IPS-NIHi7 (cell line): ENCODE results near the gene MT1E.
A peak's percentile ranks its signal among the peaks of the same experiment; 100 is the strongest.
"Not testable (repeated sequence)": the region's sequence is repeated elsewhere in the genome, so short reads cannot be mapped to it uniquely, and the experiment has no call there.

Experiments used
- DNase-seq: peaks from one replicate; pipeline ENCODE4 v3.0.0; 2012; ENCODE audit warnings: mixed read lengths; ENCODE audit errors: extremely low spot score

MT1E gene

DNA sequence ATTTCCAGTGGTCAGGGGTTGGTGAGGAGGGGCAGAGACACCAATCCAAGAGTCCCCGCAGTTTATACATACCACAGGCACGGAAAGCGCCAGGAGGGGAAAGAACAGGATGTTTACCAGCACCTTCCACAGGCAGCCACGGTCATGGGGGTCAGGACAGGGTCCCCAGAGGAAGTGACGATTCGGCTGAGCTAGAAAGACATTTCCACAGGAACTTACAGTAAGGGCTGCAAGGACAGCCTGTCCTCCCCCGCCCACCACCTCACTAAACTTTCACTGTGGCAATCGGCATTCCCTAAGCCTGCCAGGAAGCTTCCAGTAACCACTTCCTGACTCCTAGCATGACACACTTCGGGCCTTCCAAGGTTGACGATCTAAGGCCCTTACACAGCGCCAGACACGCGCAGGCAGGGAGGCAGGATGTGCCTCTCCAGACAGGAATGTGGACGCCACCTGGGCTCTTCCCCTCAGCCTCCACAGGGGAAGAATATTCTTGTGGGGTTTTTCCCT is 18.4 kb upstream of the MT1E start:
- no peak for DNase-seq

DNA sequence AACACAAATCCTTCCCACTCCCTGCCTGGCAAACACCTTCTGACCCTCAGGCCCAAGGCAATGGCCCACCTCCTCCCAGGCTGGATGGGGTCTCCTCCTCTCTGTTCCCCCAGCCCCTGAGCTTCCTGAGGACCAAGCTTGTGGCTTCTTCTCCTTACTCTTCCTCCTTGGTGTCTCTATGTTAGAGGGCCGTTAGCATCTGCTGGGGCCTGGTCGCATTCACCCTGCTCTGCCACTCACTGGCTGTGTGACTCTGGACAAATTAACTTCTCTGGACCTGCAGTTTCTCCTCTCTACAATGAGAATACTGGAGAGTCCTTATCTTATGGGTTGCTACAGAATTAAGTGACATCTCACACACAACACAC is 17.9 kb upstream of the MT1E start:
- no peak for DNase-seq

DNA sequence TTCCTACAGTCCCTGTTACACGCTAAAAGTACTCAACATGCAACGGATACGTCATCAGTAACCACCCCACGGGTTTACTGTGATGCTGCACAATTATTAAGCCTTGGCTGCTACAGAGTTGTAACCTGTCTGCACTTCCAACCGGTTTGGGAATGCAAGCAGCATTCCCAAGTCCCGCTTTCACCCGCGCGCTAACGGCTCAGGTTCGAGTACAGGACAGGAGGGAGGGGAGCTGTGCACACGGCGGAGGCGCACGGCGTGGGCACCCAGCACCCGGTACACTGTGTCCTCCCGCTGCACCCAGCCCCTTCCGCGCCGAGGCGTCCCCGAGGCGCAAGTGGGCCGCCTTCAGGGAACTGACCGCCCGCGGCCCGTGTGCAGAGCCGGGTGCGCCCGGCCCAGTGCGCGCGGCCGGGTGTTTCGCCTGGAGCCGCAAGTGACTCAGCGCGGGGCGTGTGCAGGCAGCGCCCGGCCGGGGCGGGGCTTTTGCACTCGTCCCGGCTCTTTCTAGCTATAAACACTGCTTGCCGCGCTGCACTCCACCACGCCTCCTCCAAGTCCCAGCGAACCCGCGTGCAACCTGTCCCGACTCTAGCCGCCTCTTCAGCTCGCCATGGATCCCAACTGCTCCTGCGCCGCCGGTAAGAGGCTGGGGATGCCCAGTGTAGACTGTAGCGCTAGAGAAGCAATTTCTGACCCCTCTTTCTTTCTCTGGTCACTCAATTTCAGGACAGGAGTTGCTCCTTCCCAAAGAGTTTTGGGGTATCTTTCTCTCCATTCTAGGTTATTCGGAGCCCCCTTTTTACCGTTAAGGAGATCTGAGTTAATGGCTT is 17.3 kb upstream of the MT1E start, which contains the start of gene MT2A:
Gene MT2A, plus strand, starts transcription at position 542 of the 833 bp plus-strand sequence. Its CDS starts 72 bp downstream, at position 614.
- peak; percentile 93 for DNase-seq

DNA sequence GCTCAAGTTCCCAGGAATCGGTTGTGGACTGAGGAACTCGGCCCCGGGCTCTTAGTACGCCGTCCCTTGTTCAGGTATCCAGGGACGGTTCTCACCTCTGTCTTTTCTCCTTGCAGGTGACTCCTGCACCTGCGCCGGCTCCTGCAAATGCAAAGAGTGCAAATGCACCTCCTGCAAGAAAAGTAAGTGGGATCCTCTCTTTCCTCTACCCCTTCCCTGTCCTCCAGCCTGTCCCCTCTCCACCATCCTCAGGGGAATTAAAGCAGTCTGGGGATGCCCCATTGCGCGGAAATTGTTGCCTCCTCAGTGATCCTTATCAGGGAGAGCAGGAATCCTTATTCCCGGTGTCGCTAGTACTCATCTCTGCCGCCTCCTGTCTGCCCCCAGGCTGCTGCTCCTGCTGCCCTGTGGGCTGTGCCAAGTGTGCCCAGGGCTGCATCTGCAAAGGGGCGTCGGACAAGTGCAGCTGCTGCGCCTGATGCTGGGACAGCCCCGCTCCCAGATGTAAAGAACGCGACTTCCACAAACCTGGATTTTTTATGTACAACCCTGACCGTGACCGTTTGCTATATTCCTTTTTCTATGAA is 16.6 kb upstream of the MT1E start:
- DNase-seq = no peak

DNA sequence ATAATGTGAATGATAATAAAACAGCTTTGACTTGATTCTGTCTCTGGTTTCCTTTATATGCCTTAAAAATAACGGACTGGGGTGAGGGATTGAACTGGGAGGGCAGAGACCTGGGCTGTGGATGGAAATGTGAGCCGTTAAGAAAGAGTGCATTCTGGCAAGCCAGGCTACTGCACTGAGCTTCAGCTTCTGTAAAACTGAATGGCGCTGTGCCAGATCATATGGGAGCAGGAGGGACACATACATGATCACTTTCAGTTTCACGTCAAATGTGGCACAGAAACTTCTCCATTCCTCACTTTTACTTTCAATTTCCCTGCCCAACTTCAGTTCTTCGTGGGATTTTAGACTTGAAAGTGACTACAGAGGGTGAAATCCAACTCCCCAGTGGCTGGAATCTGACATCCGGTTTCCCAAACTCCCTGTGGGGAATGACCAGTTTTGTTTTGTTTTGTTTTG is 16.1 kb upstream of the MT1E start:
- DNase-seq = no peak

DNA sequence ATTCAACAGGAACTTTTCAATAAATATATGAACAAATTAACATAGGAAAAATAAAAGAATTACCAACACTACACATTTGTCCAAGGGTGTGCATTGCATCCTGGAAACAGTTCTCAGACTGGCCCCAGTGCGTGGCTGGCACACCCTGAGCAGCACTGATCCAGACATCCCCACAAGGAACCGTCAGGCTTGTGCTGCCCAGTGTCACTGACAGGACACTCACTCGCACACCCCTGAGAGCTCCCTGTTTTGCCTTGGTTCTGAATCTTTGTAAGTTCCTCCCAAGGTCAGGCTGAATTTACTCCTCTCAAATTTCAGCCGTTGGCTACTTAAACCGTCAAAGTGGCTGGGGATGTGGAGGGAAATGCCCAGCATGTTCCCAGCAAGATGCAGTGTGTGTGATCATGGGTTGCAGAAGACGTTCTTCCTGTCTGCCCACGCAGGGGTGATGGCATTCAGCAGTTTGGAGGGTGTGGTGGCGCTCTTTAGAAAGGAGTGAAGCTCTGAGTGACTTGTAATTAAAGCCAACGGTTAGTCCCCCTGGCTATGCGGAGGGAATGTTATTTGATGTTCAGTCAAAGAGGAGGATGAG is 15.5 kb upstream of the MT1E start:
- DNase-seq = no peak

DNA sequence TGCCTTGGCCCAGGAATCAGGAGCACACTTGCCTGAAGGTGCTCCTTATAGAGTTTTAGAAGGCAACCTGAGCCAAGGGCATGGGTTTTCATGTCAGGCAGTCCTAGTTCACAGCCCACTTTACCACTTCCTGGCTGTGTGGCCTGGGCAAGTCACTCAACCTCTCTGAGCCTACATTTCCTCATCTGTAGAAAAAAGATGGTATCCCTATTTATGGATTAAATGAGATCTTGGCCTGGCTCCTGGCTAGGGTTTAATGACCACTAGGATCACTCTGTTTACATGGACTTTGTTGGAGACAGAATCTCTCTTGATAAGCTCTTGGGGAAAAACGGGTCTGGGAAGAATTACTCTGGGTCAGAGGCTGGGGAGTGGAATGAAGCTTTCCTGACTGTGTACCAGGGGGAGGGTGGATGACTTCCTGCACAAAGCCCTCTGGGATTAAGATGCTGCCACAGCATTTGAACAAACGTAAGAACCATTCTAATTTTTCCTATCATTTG is 14.9 kb upstream of the MT1E start:
- DNase-seq = no peak

DNA sequence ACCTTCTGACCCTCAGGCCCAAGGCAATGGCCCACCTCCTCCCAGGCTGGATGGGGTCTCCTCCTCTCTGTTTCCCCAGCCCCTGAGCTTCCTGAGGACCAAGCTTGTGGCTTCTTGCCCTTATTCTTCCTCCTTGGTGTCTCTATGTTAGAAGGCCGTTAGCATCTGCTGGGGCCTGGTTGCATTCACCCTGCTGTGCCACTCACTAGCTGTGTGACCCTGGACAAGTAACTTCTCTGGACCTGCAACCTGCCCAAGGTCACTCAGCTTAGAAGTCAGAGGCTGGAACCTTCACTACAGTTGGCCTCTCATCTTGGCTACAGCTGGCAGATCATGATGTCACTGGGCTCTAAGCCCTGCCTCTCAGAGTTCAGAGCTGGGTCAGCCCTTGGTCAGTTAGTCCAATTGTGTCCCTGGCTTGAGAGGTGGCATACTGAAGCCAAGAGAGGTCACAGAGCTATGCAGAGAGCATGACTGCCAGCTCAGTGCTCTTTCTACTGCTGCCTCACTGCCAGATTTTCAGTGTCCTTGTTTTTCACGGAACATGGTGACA is 14.2 kb upstream of the MT1E start:
- no peak for DNase-seq

DNA sequence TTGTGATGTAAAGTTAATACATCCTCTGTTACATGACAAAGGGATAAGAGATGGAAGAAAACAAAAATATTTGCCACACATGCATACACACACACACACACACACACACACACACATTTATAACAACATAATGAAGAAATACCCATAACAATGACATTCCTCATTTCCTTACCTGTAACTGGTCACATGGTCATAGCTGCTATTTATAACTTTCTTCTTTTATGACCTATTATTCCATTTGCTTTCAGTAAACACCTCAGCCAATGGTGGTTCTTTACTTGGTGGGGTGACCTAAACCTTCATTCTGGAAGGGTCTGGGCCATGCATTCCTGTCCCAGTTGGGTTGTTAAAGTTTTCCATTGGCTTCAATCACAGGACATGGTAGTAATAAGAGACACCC is 11.9 kb upstream of the MT1E start:
- no peak for DNase-seq

DNA sequence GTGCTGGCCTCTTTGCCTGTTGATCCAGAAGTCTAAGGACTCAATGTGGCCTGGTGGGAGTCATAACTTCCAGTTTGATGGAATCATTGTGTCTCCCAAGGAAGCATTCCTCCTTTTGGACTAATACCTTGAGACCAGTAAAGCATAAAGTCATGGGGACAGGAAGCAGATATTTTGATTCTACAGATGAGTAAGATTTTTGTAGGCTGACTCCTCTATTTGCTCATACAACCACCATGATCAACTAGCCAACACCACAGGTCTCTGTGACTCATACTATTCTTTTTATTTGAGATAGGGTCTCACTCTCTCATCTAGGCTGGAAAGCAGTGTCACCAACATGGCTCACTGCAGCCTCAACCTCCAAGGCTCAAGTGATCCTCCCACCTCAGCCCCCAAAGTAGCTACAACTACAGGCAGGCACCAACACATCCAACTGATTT is 11.0 kb upstream of the MT1E start:
- no peak for DNase-seq

DNA sequence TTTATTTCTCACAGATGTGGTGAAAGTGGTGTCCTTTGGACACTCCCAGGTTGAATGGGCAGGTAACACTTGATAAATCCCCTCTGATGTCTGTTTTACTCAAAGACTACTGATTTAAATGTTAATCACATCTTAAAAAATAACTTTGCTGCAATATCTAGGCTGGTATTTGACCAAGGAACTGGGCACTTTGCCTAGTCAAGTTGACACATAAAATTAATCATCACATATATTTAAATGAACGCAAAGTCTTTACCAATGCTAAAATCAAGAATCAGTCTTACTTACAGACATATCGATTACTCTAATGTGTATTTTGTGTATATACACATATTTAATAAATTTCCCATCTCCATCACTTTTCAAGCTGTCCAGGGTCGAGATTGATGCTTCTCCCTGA is 10.2 kb upstream of the MT1E start:
- no peak for DNase-seq

DNA sequence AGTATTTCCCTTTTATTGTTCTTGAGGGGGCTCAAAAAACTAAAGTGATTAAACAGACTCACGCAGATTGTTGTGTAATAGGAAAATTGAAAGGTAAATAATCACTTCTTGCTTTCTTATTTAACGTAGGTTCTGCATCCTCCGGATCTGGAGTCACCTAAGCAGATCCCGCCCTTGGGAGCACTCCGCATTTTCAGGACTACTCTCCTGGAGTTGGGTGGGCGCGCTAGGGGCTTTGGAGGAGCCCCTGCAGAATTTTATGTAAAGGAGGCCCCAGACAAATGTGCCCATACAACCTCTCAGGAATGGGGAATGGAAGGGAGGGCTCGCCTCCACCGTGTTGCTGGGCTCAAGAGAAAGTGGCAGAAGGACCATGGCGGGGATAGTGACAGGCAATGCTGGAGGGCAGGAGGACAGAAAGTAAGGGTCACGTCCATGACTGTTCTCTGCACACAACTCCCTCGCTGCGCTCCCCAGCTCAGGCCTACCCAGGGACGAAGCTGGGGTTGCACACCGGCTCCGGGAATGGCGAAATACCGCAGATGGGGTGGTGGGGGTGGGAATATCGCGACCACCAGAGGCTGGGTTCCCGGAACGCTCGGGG is 8.9 kb upstream of the MT1E start:
- no peak for DNase-seq

DNA sequence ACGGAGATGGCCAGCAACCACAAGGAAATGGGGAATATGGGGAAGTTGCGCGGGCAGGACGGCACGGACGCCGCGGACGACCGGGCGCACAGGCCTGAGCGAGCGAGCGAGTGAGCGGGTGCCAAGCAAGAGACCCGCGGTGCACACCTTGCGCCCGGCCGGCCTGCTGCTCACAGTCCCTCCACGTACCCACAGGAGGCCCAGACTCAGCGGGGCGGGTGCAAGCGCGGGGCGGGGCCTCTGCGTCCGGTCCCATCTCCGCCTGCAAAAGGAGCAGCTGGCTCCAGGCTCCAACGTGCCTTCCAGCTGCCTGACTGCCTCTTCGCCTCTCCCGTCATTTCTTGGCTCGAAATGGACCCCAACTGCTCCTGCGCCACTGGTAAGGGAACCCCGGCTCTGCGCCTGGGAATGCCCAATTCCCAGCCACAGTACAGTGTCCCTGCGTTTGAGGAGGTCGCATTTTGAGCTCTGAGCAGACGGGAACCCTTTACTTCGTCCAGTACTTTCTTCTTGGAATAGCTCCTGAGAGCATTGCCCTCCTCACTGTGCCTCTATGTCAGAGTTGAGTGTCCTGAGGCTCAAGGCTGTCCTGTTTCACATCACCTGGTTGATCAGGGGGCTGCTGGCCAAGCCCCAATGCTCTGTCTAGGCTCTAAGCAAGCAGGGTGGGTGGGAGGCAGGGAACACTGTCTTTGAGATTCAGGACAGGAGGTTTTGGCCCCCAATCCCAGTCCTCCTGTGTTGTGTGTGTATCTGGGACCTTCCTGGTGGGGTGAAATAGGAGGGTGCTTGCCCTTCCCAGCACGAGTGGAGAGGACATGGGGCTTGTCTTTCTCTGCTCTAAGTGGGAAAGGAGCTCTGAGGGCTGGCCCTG is 8.1 kb upstream of the MT1E start:
- DNase-seq = no peak

DNA sequence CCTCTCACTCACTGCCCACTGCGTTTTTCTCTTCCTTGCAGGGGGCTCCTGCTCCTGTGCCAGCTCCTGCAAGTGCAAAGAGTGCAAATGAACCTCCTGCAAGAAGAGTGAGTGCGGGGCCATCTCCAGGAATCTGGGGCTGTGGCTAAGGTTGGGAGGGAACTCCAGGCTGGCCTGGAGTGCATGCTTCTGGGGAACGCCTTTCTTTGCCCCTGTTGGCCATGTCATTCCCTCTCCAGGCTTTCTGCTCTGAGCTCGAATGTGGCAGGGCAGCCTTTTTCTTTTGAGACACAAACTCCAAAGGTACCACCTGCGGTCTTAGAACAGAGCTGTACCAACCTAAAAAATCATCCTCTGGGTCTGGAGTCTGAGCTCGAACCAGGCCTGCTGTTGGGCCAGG is 7.4 kb upstream of the MT1E start:
- DNase-seq = no peak

DNA sequence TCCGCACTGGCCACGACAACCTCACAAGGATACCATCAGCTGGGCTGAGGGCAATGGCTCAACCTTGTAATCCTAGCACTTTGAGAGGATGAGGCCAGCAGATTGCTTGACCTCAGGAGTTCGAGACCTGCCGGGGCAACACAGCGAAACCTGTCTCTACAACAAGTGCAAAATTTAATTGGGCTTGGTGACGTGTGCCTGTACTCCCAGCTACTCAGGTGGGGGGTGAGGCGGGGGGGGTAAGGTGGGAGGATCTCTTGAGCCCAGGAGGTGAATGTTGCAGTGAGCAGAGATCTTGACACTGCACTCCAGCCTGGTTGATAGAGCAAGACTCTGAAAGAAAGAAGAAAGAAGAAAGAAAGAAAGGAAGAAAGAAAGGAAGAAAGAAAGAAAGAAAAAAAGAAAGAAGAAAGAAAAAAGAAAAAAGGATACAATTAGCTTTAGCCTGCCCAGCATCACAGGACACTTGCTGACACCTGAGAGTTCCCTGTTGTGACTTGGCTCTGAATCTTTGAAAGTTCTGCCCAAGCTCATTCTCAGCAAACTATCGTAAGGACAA is 5.2 kb upstream of the MT1E start:
- DNase-seq = no peak

DNA sequence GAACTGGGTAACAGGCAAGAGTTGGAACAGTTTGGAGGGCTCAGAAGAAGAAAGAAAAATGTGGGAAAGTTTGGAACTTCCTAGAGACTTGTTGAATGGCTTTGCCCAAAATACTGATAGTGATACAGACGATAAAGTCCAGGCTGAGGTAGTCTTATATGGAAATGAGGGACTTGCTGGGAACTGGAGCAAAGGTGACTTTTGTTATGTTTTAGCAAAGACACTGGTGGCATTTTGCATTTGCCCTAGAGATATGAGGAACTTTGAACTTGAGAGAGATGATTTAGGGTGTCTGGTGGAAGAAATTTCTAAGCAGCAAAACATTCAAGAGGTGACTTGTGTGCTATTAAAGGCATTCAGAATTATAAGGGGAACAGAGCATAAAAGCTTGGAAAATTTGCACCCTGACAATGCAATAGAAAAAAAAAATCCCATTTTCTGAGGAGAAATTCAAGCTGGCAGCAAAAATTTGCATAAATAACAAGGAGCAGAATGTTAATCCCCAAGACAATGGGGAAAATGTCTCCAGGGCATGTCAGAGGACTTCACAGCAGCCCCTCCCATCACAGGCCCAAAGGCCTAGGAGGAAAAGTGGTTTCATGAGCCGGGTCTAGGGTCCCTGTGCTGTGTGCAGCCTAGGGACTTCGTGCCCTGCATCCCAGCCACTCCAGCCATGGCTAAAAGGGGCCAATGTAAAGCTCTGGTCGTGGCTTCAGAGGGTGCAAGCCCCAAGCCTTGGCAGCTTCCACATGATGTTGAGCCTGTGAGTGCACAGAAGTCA is 3.7 kb upstream of the MT1E start:
- not testable (repeated sequence) for DNase-seq

DNA sequence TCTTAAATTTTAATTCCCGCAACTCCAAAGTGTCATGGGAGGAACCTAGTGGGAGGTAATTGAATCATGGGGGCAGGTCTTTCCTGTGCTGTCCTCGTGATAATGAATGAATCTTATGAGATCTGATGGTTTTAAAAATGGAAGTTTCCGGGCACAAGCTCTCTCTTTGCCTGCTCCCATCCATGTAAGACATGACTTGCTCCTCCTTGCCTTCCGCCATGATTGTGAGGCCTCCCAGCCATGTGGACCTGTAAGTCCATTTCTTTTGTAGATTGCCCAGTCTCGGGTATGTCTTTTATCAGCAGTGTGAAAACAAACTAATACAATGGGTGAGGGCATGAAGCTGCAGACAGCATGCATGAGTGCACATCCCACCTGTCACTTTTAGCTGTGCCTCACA is 2.4 kb upstream of the MT1E start:
- not testable (repeated sequence) for DNase-seq

DNA sequence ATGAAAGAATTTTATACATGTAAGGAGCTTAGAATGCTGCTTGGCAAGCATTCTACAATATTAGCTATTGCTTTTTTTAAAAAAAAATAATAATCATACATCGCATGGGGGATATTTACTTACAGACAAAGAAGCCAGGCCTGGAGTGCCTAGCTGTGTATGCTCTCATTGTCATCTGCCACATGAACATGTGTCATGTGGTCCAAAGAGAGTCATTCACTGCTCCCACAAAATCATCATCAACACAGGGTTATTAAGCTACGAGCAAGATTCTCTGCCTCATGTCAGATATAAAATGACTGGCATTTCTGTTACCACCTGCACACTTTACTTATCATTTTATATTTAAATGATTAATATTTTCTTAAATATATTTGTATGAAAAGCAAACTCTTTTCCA is 1.9 kb upstream of the MT1E start:
- DNase-seq = no peak

DNA sequence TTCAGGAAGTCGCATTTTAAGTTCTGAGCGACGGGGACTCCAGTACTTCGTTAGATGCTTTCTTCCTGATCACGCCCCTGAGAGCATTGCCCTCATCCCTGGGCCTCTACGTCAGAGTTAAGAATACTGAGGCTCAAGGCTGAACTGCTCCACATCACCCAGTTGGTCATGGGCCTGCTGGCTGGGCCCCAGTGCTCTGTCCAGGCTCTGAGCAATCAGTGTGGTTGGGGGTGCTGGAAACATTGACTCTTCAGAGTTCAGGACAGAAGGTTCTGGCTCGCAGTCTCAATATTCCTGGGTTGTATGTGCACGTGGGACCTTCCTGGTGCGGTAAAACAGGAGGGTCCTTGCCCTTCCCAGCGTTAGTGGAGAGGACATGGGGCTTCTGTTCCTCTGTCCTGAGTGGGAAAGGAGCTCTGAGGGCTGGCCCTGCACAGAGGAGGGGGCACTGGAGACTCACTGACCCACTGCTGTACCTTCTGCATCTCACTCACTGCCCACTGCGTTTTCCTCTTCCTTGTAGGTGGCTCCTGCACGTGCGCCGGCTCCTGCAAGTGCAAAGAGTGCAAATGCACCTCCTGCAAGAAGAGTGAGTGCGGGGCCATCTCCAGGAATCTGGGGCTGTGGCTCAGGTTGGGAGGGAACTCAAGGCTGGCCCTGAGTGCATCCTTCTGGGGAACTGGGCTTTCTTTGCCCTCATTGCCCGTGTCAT is 518 bp downstream of the MT1E start:
- no peak for DNase-seq
